Endothelial cell of umbilical vein (primary cell): ENCODE results near the gene COPB1.

ENCODE experiments used
- JUN ChIP-seq: IDR thresholded peaks from 2 replicates; pipeline ENCODE4 v1.6.1; 2011; ENCODE audit warnings: borderline replicate concordance, low read depth; ENCODE audit not compliant: insufficient read length, insufficient read depth
- MYC ChIP-seq: IDR thresholded peaks from one replicate; pipeline ENCODE4 v1.6.1; 2011; ENCODE audit warnings: mild to moderate bottlenecking, low read depth, low read length
- POLR2A ChIP-seq: IDR thresholded peaks from 2 replicates; pipeline ENCODE4 v1.6.1; 2012; ENCODE audit warnings: low read depth, mild to moderate bottlenecking, control low read depth, low read length
- TF ChIP-seq, protein P1 (sequence below), 2 donors: IDR thresholded peaks; 1 replicate in 1 of 2; 2 replicates in 1 of 2; pipeline ENCODE4 v1.5.1; 2011; ENCODE audit warnings: low read length in 2 of 2, mild to moderate bottlenecking in 2 of 2, moderate library complexity in 2 of 2, control low read depth in 1 of 2, inconsistent platforms in 1 of 2, low read depth in 1 of 2; ENCODE audit not compliant: insufficient read depth in 1 of 2; ENCODE audit errors: extremely low read depth in 1 of 2
- TF ChIP-seq, protein P2 (sequence below): IDR thresholded peaks from 2 replicates; pipeline ENCODE4 v1.6.1; 2011; ENCODE audit not compliant: insufficient read depth, insufficient read length

DNA sequence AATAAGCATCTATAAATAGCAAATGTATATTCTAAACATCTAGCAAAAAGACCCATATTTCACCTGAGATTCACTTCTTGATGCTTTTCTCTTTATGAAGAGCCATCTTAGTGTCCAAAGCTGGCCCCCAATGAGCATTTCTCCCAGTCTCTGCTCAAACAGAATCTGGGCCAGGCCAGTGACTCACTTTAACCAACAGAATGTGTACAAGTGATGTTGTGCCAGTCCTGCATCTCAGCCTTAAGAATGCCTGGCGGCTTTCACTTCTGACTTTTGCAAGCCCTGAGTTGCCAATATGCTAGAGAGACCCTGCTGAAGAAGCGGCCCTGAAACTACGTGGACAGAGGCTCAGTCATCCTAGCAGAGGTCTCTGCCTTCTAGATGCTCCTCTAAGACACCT lies 6.9 kb upstream of the COPB1 start:
- TF ChIP-seq, protein P1, sequence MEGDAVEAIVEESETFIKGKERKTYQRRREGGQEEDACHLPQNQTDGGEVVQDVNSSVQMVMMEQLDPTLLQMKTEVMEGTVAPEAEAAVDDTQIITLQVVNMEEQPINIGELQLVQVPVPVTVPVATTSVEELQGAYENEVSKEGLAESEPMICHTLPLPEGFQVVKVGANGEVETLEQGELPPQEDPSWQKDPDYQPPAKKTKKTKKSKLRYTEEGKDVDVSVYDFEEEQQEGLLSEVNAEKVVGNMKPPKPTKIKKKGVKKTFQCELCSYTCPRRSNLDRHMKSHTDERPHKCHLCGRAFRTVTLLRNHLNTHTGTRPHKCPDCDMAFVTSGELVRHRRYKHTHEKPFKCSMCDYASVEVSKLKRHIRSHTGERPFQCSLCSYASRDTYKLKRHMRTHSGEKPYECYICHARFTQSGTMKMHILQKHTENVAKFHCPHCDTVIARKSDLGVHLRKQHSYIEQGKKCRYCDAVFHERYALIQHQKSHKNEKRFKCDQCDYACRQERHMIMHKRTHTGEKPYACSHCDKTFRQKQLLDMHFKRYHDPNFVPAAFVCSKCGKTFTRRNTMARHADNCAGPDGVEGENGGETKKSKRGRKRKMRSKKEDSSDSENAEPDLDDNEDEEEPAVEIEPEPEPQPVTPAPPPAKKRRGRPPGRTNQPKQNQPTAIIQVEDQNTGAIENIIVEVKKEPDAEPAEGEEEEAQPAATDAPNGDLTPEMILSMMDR (IDR thresholded peaks at IDR 0.05; ENCODE audit: extremely low read depth in 1 of 2, insufficient read depth in 1 of 2, low read depth in 1 of 2, low read length in 2 of 2) = no peak
- no peak for TF ChIP-seq POLR2A
- TF ChIP-seq JUN = no peak
- TF ChIP-seq, protein P2, sequence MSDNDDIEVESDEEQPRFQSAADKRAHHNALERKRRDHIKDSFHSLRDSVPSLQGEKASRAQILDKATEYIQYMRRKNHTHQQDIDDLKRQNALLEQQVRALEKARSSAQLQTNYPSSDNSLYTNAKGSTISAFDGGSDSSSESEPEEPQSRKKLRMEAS = no peak
- no peak for TF ChIP-seq MYC
